HepG2 (cell line): ENCODE results near the gene ABHD4. TPM values are rescaled to one million over a fixed set of nuclear protein-coding genes. Genes with fewer than 3 reads are reported as not detected.

ENCODE experiments used
- BRD4 ChIP-seq: sonication (generic); formaldehyde crosslinking; IDR thresholded peaks from 2 replicates; pipeline ENCODE4 v1.4.0; 2020; ENCODE audit warnings: missing genetic modification reagents
- ZNF142 ChIP-seq: sonication (generic); formaldehyde crosslinking; IDR thresholded peaks from 2 replicates; pipeline ENCODE4 v1.4.0; 2020; ENCODE audit warnings: missing genetic modification reagents
- ZNF619 ChIP-seq: sonication (generic); formaldehyde crosslinking; IDR thresholded peaks from 2 replicates; pipeline ENCODE4 v1.4.0; 2020; ENCODE audit warnings: mild to moderate bottlenecking, missing genetic modification reagents
- ZNF639 ChIP-seq: conservative IDR thresholded peaks from 2 replicates; pipeline ENCODE4 v1.6.1; 2018; ENCODE audit warnings: missing genetic modification reagents
- ZNF780A ChIP-seq: sonication (generic); formaldehyde crosslinking; IDR thresholded peaks from 2 replicates; pipeline ENCODE4 v1.8.0; 2022; ENCODE audit warnings: mild to moderate bottlenecking, missing genetic modification reagents, moderate library complexity
- polyA plus RNA-seq, 8 experiments: library from polyadenylated mRNA; depleted of rRNA in 3 of 8; stranded (reverse) in 7 of 8; unstranded in 1 of 8; fragments of >200 nt; fragmentation: Illumina TruSeq in 4 of 8; extraction: Trizol in 4 of 8; gene quantifications; 2 replicates each; pipeline versions ENCODE4 v1.2.1 to v1.2.3, GENCODE V29; 2011 to 2016; ENCODE audit warnings: low read depth in 4 of 8, missing spikeins in 1 of 8, mixed read lengths in 1 of 8; ENCODE audit not compliant: insufficient read depth in 1 of 8
- total RNA-seq, 5 experiments: library from RNA; depleted of rRNA; stranded (reverse); fragments of >200 nt; fragmentation: Illumina TruSeq; extraction: Trizol; gene quantifications; 2 replicates each; pipeline ENCODE4 v1.2.3, GENCODE V29; 2016; ENCODE audit warnings: low read depth in 1 of 5

ABHD4 gene
- total and polyA plus RNA-seq, 2 of the 13 experiments (the other 11 are each of a cell fraction or from before 2014, with no cell fraction given): 16.1 to 47.5 TPM

- TF ChIP-seq ZNF639 (no peak), BRD4 (CRISPR knock-in tag) (0 out of 2 replicates have a peak, but pooled peaks have one; percentile 10), ZNF142 (CRISPR knock-in tag) (0 out of 2 replicates have a peak, but pooled peaks have one; percentile 32), ZNF780A (peak; percentile 83; the same call in 1 of the 2 replicates), ZNF619 (CRISPR knock-in tag) (0 out of 2 replicates have a peak, but pooled peaks have one; percentile 13)
- TF ChIP-seq, all 625 proteins: peak for 12
Observed at GRCh38 chr14:22644305-22644635, 46.2 kb downstream of the ABHD4 start, which contains the start of gene OR6J1 (continued).
